GM10266 (cell line): ENCODE data around the gene EP400.

Source experiments
- DNase-seq: peaks from one replicate; pipeline ENCODE4 v3.0.0; 2012; ENCODE audit errors: extremely low spot score
- CTCF ChIP-seq: IDR thresholded peaks from 2 replicates; pipeline ENCODE4 v1.5.1; 2012; ENCODE audit warnings: mild to moderate bottlenecking, low read depth; ENCODE audit not compliant: control insufficient read depth, insufficient read depth; ENCODE audit errors: missing control alignments

Gene EP400

GRCh38 chr12:132014915-132015280 lies 65.2 kb downstream of the EP400 start:
- no peak for TF ChIP-seq CTCF
- no peak for DNase-seq

GRCh38 chr12:132015686-132016430 lies 66.1 kb downstream of the EP400 start:
- no peak for DNase-seq
- TF ChIP-seq CTCF, result no peak

- no peak for TF ChIP-seq CTCF
- no peak for DNase-seq
Observed at GRCh38 chr12:132018193-132018916, 68.6 kb downstream of the EP400 start.

- no peak for TF ChIP-seq CTCF
- DNase-seq, result no peak
Observed at GRCh38 chr12:132019891-132020290, 70.1 kb downstream of the EP400 start.

- no peak for TF ChIP-seq CTCF
- DNase-seq, result no peak
Observed at GRCh38 chr12:132020292-132020691, 70.5 kb downstream of the EP400 start.

GRCh38 chr12:132021031-132021871 lies 71.5 kb downstream of the EP400 start:
- no peak for TF ChIP-seq CTCF

More at GRCh38 chr12:132021031-132021871, 71.5 kb downstream of the EP400 start:
- no peak for DNase-seq
